Calu3 (cell line): ENCODE measurements around the gene RFX3. TPM values are rescaled to one million over a fixed set of nuclear protein-coding genes. Genes with fewer than 3 reads are reported as not detected.

Experiments
- BruUV-seq: library from RNA; stranded (reverse); fragments of 400-500 nt; replicated peaks from 2 replicates; lab custom pipeline; 2021; lab: Mats Ljungman, UMichigan
- CTCF ChIA-PET: fragments of 300-600 bp; sonication (Branson Sonifier 250); formaldehyde crosslinking; loops from one replicate; lab custom pipeline; 2022; ENCODE audit warnings: antibody characterized with exemption; lab: Charles Lee
- DNase-seq: peaks from one replicate; pipeline ENCODE4 v3.0.0; 2022
- H3K27ac Mint-ChIP-seq: one replicate; pipeline ENCODE4 v1.8.0; 2022; ENCODE audit warnings: mixed read lengths; ENCODE audit not compliant: unreplicated experiment
- H3K27me3 Mint-ChIP-seq: one replicate; pipeline ENCODE4 v1.8.0; 2022; ENCODE audit warnings: mixed read lengths; ENCODE audit not compliant: unreplicated experiment
- H3K36me3 Mint-ChIP-seq: one replicate; pipeline ENCODE4 v1.8.0; 2022; ENCODE audit warnings: mild to moderate bottlenecking, moderate library complexity, mixed read lengths; ENCODE audit not compliant: insufficient read depth, unreplicated experiment
- H3K4me1 Mint-ChIP-seq: one replicate; pipeline ENCODE4 v1.8.0; 2022; ENCODE audit warnings: mild to moderate bottlenecking, low read depth, mixed read lengths; ENCODE audit not compliant: unreplicated experiment
- H3K4me3 Mint-ChIP-seq: one replicate; pipeline ENCODE4 v1.8.0; 2022; ENCODE audit warnings: mild to moderate bottlenecking, low read depth, moderate library complexity, mixed read lengths; ENCODE audit not compliant: unreplicated experiment
- H3K9me3 Mint-ChIP-seq: one replicate; pipeline ENCODE4 v1.8.0; 2022; ENCODE audit warnings: low read depth, mixed read lengths; ENCODE audit not compliant: unreplicated experiment
- CTCF ChIP-seq: fragments of 200-600 bp; IDR thresholded peaks from one replicate; pipeline ENCODE4 v1.8.0; 2022; ENCODE audit warnings: antibody characterized with exemption; ENCODE audit not compliant: unreplicated experiment
- intact Hi-C: fragments of 100-400 bp; cut with micrococcal nuclease; formaldehyde crosslinking; loops from one replicate; pipeline ENCODE4 v1.10.0; 2022; ENCODE audit not compliant: unreplicated experiment
- total RNA-seq: library from RNA; stranded (reverse); gene quantifications from 2 replicates; pipeline ENCODE4 v1.2.3, GENCODE V29; 2022

RFX3 gene
- total RNA-seq, 1 experiment from 2014 or later: 10.1 TPM

- Mint-ChIP-seq H3K27me3 (no peaks in the 10 kb centered on the region), H3K4me3 (no peak overlapping the region), H3K4me1 (no peaks in the 10 kb centered on the region), H3K27ac (no peak overlapping the region), H3K9me3 (no peaks in the 10 kb centered on the region), H3K36me3 (no peaks in the 10 kb centered on the region)
- DNase-seq: no peak
- no peak for TF ChIP-seq CTCF
- CTCF ChIA-PET: no interaction called here
- BruUV-seq: no TSS peak
- intact Hi-C loops: no loop called here
These were observed 279.6 kb downstream of the RFX3 start for GRCh38 chr9:3246241-3246640.

GRCh38 chr9:3244963-3245653 is 280.7 kb downstream of the RFX3 start:
- Mint-ChIP-seq H3K4me3 (no peak overlapping the region), H3K27ac (no peak overlapping the region), H3K9me3 (no peaks in the 10 kb centered on the region), H3K4me1 (no peaks in the 10 kb centered on the region), H3K27me3 (no peaks in the 10 kb centered on the region), H3K36me3 (no peaks in the 10 kb centered on the region)
- BruUV-seq: no TSS peak
- intact Hi-C loops: no loop called here
- no peak for DNase-seq
- TF ChIP-seq CTCF: no peak
- CTCF ChIA-PET: no interaction called here

- Mint-ChIP-seq H3K4me1 (no peaks in the 10 kb centered on the region), H3K9me3 (no peaks in the 10 kb centered on the region), H3K4me3 (no peak overlapping the region), H3K27ac (no peak overlapping the region), H3K36me3 (no peaks in the 10 kb centered on the region), H3K27me3 (no peaks in the 10 kb centered on the region)
- no peak for DNase-seq
- BruUV-seq: no TSS peak
- CTCF ChIA-PET: no interaction called here
- intact Hi-C loops: no loop called here
- no peak for TF ChIP-seq CTCF
These were observed 282.1 kb downstream of the RFX3 start for GRCh38 chr9:3243683-3244082.

GRCh38 chr9:3241290-3241689 is 284.5 kb downstream of the RFX3 start:
- Mint-ChIP-seq H3K4me1 (no peaks in the 10 kb centered on the region), H3K27ac (no peak overlapping the region), H3K9me3 (no peaks in the 10 kb centered on the region), H3K4me3 (no peak overlapping the region), H3K36me3 (no peaks in the 10 kb centered on the region), H3K27me3 (no peaks in the 10 kb centered on the region)
- DNase-seq: no peak
- CTCF ChIA-PET: interaction anchor here (0.6 to 4.2 kb wide), 4 partner anchors 49 to 384 kb away, joined by 3 to 38 read pairs (median 4); no protein-coding TSS in a partner anchor
- intact Hi-C loops: loop anchor here (2.0 kb wide), 1 partner anchor 200 kb away; no protein-coding TSS in a partner anchor
- TF ChIP-seq CTCF: no peak
- no TSS peak for BruUV-seq
